Stimulated activated CD4-positive, alpha-beta T cell treated with anti-CD3 and anti-CD28 coated beads, TNF-alpha, amount 100 ng/mL, for 1 hour (primary cell): ENCODE results near the gene FABP3.

ENCODE experiments used
- DNase-seq, 3 donors: peaks; one replicate each; pipeline ENCODE4 v3.0.0-alpha.2; 2020; ENCODE audit warnings: low read depth in 3 of 3, low spot score in 1 of 3

FABP3 gene

DNA sequence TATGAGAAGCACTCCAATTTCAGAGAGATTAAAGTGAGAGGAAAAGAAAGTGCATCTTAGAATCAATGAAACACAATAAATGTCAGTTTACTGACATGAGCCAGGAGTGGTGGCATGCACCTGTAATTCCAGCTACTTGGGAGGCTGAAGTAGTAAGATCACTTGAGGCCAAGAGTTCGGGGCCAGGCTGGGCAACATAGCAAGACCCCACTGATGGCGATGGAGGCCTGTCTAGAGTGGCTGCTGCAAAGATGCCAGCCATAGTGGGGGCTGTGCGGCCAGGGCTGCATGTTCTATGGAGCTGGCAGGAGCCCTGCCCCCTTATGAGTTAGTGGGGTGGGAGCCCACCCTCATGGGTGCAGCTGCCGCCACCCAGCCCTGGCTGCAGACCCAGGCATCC is 48.8 kb downstream of the FABP3 start:
- no peak for DNase-seq

- no peak for DNase-seq
Observed at GRCh38 chr1:31318146-31318545, 54.7 kb downstream of the FABP3 start.

- DNase-seq, result no peak
Observed at GRCh38 chr1:31315902-31316301, 57.0 kb downstream of the FABP3 start.
